H1 (cell line): ENCODE data around the gene RPS6KA6. TPM values are rescaled to one million over a fixed set of nuclear protein-coding genes. Genes with fewer than 3 reads are reported as not detected.

Source experiments
- CTCF ChIA-PET: fragments of 300-600 bp; sonication (Branson Sonifier 250); formaldehyde crosslinking; loops from one replicate; lab custom pipeline; 2021; ENCODE audit not compliant: partially characterized antibody; lab: Charles Lee
- POLR2A ChIA-PET: fragments of 300-600 bp; sonication (Branson Sonifier 250); formaldehyde crosslinking; loops from one replicate; lab custom pipeline; 2021; ENCODE audit warnings: inconsistent platforms; ENCODE audit not compliant: partially characterized antibody; lab: Charles Lee
- DNase-seq, 2 experiments: peaks; one replicate each; pipeline versions ENCODE4 v3.0.0 to v3.0.0-alpha.2; 2010 to 2022; ENCODE audit warnings: low spot score in 2 of 2, low read depth in 1 of 2, mixed read lengths in 1 of 2
- FAIRE-seq: peaks from 2 replicates; lab custom pipeline; 2011; peaks lifted over from hg19 to GRCh38; lab: Jason Lieb, UNC
- H2AFZ ChIP-seq: 2 replicates; pipeline ENCODE4 v1.8.1; 2012; ENCODE audit warnings: low read length, inconsistent platforms
- H2AK5ac ChIP-seq: 2 replicates; pipeline ENCODE4 v1.6.1; 2013; ENCODE audit warnings: low read depth, low read length
- H2BK120ac ChIP-seq: replicated peaks from 2 replicates; pipeline ENCODE3; 2013; ENCODE audit warnings: low read depth, low read length, inconsistent platforms
- H2BK12ac ChIP-seq: 2 replicates; pipeline ENCODE4 v1.6.1; 2013; ENCODE audit warnings: low read depth, low read length
- H2BK15ac ChIP-seq: 2 replicates; pipeline ENCODE4 v1.6.1; 2013; ENCODE audit warnings: low read length
- H2BK20ac ChIP-seq: 2 replicates; pipeline ENCODE4 v1.6.1; 2013; ENCODE audit warnings: low read length
- H2BK5ac ChIP-seq: 2 replicates; pipeline ENCODE4 v1.6.1; 2013; ENCODE audit warnings: low read depth, low read length
- H3K14ac ChIP-seq: 2 replicates; pipeline ENCODE4 v1.6.1; 2013; ENCODE audit warnings: inconsistent platforms; ENCODE audit not compliant: insufficient read length
- H3K18ac ChIP-seq: 2 replicates; pipeline ENCODE4 v1.6.1; 2013; ENCODE audit warnings: low read length; ENCODE audit errors: extremely low read depth
- H3K23ac ChIP-seq: 2 replicates; pipeline ENCODE4 v1.6.1; 2013; ENCODE audit warnings: inconsistent platforms; ENCODE audit not compliant: insufficient read length
- H3K23me2 ChIP-seq: 2 replicates; pipeline ENCODE4 v1.6.1; 2013; ENCODE audit warnings: low read depth, low read length
- H3K27ac ChIP-seq: 2 replicates; pipeline ENCODE4 v1.6.1; 2011; ENCODE audit warnings: low read depth, low read length, inconsistent platforms
- H3K27me3 ChIP-seq, 4 experiments: replicated peaks in 1 of 4; 1 replicate in 1 of 4; 2 replicates in 3 of 4; pipeline versions ENCODE4 v1.6.1 to v1.8.1; 2011 to 2013; ENCODE audit warnings: low read length in 3 of 4, mild to moderate bottlenecking in 3 of 4, inconsistent platforms in 2 of 4, mixed read lengths in 2 of 4, moderate library complexity in 1 of 4; ENCODE audit not compliant: control insufficient read depth in 3 of 4, insufficient read depth in 3 of 4; ENCODE audit errors: extremely low read depth in 1 of 4
- H3K36me3 ChIP-seq, 4 experiments: 2 replicates each; pipeline versions ENCODE4 v1.6.1 to v1.8.1; 2011 to 2013; ENCODE audit warnings: mild to moderate bottlenecking in 4 of 4, low read length in 3 of 4, moderate library complexity in 2 of 4, control low read depth in 1 of 4, inconsistent platforms in 1 of 4; ENCODE audit not compliant: insufficient read depth in 4 of 4, control insufficient read depth in 2 of 4
- H3K4ac ChIP-seq: replicated peaks from 2 replicates; pipeline ENCODE3; 2013; ENCODE audit warnings: low read length, low read depth, mixed read lengths, inconsistent platforms; ENCODE audit not compliant: insufficient read length
- H3K4me1 ChIP-seq, 4 experiments: replicated peaks in 1 of 4; 1 replicate in 1 of 4; 2 replicates in 3 of 4; pipeline versions ENCODE4 v1.6.1 to v1.8.1; 2011 to 2013; ENCODE audit warnings: low read length in 3 of 4, inconsistent platforms in 2 of 4, mixed read lengths in 1 of 4; ENCODE audit not compliant: insufficient read depth in 4 of 4, control insufficient read depth in 3 of 4
- H3K4me2 ChIP-seq, 2 experiments: 2 replicates each; pipeline versions ENCODE4 v1.6.1 to v1.8.1; 2011 to 2013; ENCODE audit warnings: low read depth in 2 of 2, low read length in 2 of 2, control low read depth in 1 of 2, inconsistent platforms in 1 of 2, mild to moderate bottlenecking in 1 of 2; ENCODE audit not compliant: insufficient read depth in 1 of 2
- H3K4me3 ChIP-seq, 4 experiments: fragments of 200-600, 300-600 bp in 1 of 4; sonication (generic), shearing (Covaris generic), sonication (Bioruptor Twin) in 1 of 4; 2 replicates each; pipeline versions ENCODE4 v1.5.1 to v1.8.1; 2011 to 2016; ENCODE audit warnings: low read length in 4 of 4, low read depth in 3 of 4, control low read depth in 2 of 4, inconsistent platforms in 2 of 4, mild to moderate bottlenecking in 2 of 4, mixed read lengths in 1 of 4, moderate library complexity in 1 of 4; ENCODE audit not compliant: insufficient read depth in 2 of 4; ENCODE audit errors: extremely low read depth in 1 of 4
- H3K56ac ChIP-seq: replicated peaks from 2 replicates; pipeline ENCODE3; 2013; ENCODE audit warnings: low read depth, mild to moderate bottlenecking, mixed read lengths, low read length, inconsistent platforms; ENCODE audit not compliant: insufficient read length
- H3K79me1 ChIP-seq: 2 replicates; pipeline ENCODE4 v1.6.1; 2013; ENCODE audit warnings: low read depth, low read length, control low read depth
- H3K79me2 ChIP-seq, 2 experiments: 2 replicates each; pipeline versions ENCODE4 v1.6.1 to v1.8.1; 2012 to 2013; ENCODE audit warnings: low read length in 2 of 2, mild to moderate bottlenecking in 2 of 2, inconsistent platforms in 1 of 2; ENCODE audit not compliant: insufficient read depth in 2 of 2, control insufficient read depth in 1 of 2
- H3K9ac ChIP-seq, 4 experiments: replicated peaks in 1 of 4; 1 replicate in 1 of 4; 2 replicates in 3 of 4; pipeline versions ENCODE4 v1.6.1 to v1.8.1; 2011 to 2013; ENCODE audit warnings: low read depth in 3 of 4, low read length in 3 of 4, control low read depth in 2 of 4, mild to moderate bottlenecking in 2 of 4, moderate library complexity in 2 of 4, inconsistent platforms in 1 of 4; ENCODE audit errors: extremely low read depth in 1 of 4
- H3K9me3 ChIP-seq, 2 experiments: 2 replicates each; pipeline versions ENCODE4 v1.6.1 to v1.8.1; 2012 to 2013; ENCODE audit warnings: mild to moderate bottlenecking in 2 of 2, moderate library complexity in 2 of 2, control low read depth in 1 of 2, inconsistent platforms in 1 of 2, low read depth in 1 of 2, low read length in 1 of 2, mixed read lengths in 1 of 2; ENCODE audit not compliant: insufficient read depth in 2 of 2
- H4K20me1 ChIP-seq, 2 experiments: replicated peaks in 1 of 2; 2 replicates each; pipeline versions ENCODE3 to v1.8.1; 2011 to 2013; ENCODE audit warnings: inconsistent platforms in 2 of 2, low read length in 2 of 2, mild to moderate bottlenecking in 1 of 2; ENCODE audit not compliant: insufficient read depth in 2 of 2, control insufficient read depth in 1 of 2
- H4K5ac ChIP-seq: 2 replicates; pipeline ENCODE4 v1.6.1; 2013; ENCODE audit warnings: low read length, low read depth, mixed read lengths, inconsistent platforms; ENCODE audit not compliant: insufficient read length
- H4K8ac ChIP-seq: 2 replicates; pipeline ENCODE4 v1.8.0; 2013; ENCODE audit warnings: mild to moderate bottlenecking, moderate library complexity, low read length, inconsistent platforms; ENCODE audit not compliant: insufficient read depth; ENCODE audit errors: extremely low read depth
- H4K91ac ChIP-seq: replicated peaks from 2 replicates; pipeline ENCODE3; 2013; ENCODE audit warnings: low read length, mixed read lengths, inconsistent platforms; ENCODE audit not compliant: insufficient read length
- WGBS, 2 experiments: shearing (Covaris generic) in 1 of 2; methylation state at CpG; one replicate each; pipeline versions ENCODE4 v1.1.6 to v1.1.7; 2013 to 2015; ENCODE audit warnings: low lambda C conversion rate in 2 of 2, mixed read lengths in 2 of 2, inconsistent platforms in 1 of 2, low coverage in 1 of 2, missing lambda C conversion rate in 1 of 2; ENCODE audit not compliant: insufficient replicate concordance in 2 of 2, insufficient coverage in 1 of 2, insufficient read length in 1 of 2; ENCODE audit errors: extremely low coverage in 1 of 2, missing lambda C conversion rate in 1 of 2; 5-methylcytosine and 5-hydroxymethylcytosine counted together
- polyA plus RNA-seq, 7 experiments: library from polyadenylated mRNA; depleted of rRNA in 3 of 7; stranded (reverse) in 5 of 7; unstranded in 2 of 7; fragments of >200 nt in 5 of 7; fragments of 200-250 nt in 2 of 7; gene quantifications; 1 replicate in 5 of 7; 2 replicates in 1 of 7; 4 replicates in 1 of 7; pipeline versions ENCODE4 v1.2.1 to v1.2.3, GENCODE V29; 2011 to 2013; ENCODE audit warnings: missing spikeins in 2 of 7, mixed read lengths in 2 of 7
- total RNA-seq: library from RNA; stranded (reverse); fragmentation: NEBNext Ultra II Directional; extraction: Animal tissue kit (Norgen Biotek cat#: 25700); gene quantifications from 2 replicates; pipeline ENCODE4 v1.2.1, GENCODE V29; 2021
- TF ChIP-seq, protein P1 (sequence below): IDR thresholded peaks from 2 replicates; pipeline ENCODE4 v1.6.1; 2012; ENCODE audit warnings: low read length, inconsistent platforms

The RPS6KA6 gene
- total and polyA plus RNA-seq, 2 of the 8 experiments (the other 6 are each of a cell fraction or from before 2014, with no cell fraction given), result 3.5 to 14.6 TPM

- Histone ChIP-seq H2AK5ac (no peak overlapping the region), H4K8ac (no peak overlapping the region), H3K56ac (no peak overlapping the region), H2BK15ac (no peak overlapping the region), H3K27me3 (no peaks in the 10 kb centered on the region), H3K14ac (no peak overlapping the region), H3K36me3 (no peaks in the 10 kb centered on the region), H2AFZ (no peak overlapping the region), H4K20me1 (no peaks in the 10 kb centered on the region), H4K5ac (no peak overlapping the region), H2BK12ac (no peak overlapping the region), H3K9me3 (no peaks in the 10 kb centered on the region), H3K27ac (no peak overlapping the region), H2BK120ac (no peak overlapping the region), H3K4me3 (no peak overlapping the region), H3K23ac (no peak overlapping the region), H3K4ac (no peak overlapping the region), H2BK20ac (no peak overlapping the region), H3K9ac (no peak overlapping the region), H3K4me2 (no peak overlapping the region), H3K79me1 (no peaks in the 10 kb centered on the region), H2BK5ac (no peak overlapping the region), H3K79me2 (no peaks in the 10 kb centered on the region), H4K91ac (no peak overlapping the region), H3K4me1 (peaks cover 0 to 2% (median 0%) of the 10 kb centered on the region in 4 experiments; a peak in 2 of 7 replicates), H3K23me2 (no peaks in the 10 kb centered on the region), H3K18ac (no peak overlapping the region)
- 82% methylated on average over 5 of the region's 5 CpGs; no CpG with 5 or more reads in 1 of the 2 experiments for WGBS, 2 experiments
- POLR2A ChIA-PET, result no interaction called here
- TF ChIP-seq, protein P1, sequence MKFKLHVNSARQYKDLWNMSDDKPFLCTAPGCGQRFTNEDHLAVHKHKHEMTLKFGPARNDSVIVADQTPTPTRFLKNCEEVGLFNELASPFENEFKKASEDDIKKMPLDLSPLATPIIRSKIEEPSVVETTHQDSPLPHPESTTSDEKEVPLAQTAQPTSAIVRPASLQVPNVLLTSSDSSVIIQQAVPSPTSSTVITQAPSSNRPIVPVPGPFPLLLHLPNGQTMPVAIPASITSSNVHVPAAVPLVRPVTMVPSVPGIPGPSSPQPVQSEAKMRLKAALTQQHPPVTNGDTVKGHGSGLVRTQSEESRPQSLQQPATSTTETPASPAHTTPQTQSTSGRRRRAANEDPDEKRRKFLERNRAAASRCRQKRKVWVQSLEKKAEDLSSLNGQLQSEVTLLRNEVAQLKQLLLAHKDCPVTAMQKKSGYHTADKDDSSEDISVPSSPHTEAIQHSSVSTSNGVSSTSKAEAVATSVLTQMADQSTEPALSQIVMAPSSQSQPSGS, result no peak
- FAIRE-seq, result no peak
- DNase-seq, result no peak
- CTCF ChIA-PET, result interaction anchor here (0.8 to 0.9 kb wide), 2 partner anchors 10 to 169 kb away, joined by 3 read pairs; no protein-coding TSS in a partner anchor
Measured at GRCh38 chrX:84216406-84216805, 28.4 kb upstream of the RPS6KA6 start.
